Measurements from ENCODE around the gene NECAB2.

NECAB2 gene

GRCh38 chr16:83930730-83931500 lies 37.1 kb upstream of the NECAB2 start:
- Histone ChIP-seq H3K4me3 (replicated peaks; ENCODE audit: insufficient read depth, low read length) (no peak overlapping the region), H3K27me3 (ENCODE audit: insufficient read depth, poor library complexity, severe bottlenecking) (no peaks in the 10 kb centered on the region), H3K27ac (replicated peaks) (no peak overlapping the region)
- TF ChIP-seq, protein P1, sequence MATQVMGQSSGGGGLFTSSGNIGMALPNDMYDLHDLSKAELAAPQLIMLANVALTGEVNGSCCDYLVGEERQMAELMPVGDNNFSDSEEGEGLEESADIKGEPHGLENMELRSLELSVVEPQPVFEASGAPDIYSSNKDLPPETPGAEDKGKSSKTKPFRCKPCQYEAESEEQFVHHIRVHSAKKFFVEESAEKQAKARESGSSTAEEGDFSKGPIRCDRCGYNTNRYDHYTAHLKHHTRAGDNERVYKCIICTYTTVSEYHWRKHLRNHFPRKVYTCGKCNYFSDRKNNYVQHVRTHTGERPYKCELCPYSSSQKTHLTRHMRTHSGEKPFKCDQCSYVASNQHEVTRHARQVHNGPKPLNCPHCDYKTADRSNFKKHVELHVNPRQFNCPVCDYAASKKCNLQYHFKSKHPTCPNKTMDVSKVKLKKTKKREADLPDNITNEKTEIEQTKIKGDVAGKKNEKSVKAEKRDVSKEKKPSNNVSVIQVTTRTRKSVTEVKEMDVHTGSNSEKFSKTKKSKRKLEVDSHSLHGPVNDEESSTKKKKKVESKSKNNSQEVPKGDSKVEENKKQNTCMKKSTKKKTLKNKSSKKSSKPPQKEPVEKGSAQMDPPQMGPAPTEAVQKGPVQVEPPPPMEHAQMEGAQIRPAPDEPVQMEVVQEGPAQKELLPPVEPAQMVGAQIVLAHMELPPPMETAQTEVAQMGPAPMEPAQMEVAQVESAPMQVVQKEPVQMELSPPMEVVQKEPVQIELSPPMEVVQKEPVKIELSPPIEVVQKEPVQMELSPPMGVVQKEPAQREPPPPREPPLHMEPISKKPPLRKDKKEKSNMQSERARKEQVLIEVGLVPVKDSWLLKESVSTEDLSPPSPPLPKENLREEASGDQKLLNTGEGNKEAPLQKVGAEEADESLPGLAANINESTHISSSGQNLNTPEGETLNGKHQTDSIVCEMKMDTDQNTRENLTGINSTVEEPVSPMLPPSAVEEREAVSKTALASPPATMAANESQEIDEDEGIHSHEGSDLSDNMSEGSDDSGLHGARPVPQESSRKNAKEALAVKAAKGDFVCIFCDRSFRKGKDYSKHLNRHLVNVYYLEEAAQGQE (IDR thresholded peaks at IDR 0.05; ENCODE audit: insufficient replicate concordance, low read depth), result no peak
- TF ChIP-seq CTCF (IDR thresholded peaks at IDR 0.05; ENCODE audit: insufficient read depth, low read length) (no peak), GABPA (IDR thresholded peaks at IDR 0.05; ENCODE audit: low read depth) (no peak), SPI1 (IDR thresholded peaks at IDR 0.05; ENCODE audit: borderline replicate concordance, low read depth) (no peak), POLR2AphosphoS5 (IDR thresholded peaks at IDR 0.05; ENCODE audit: low read depth) (no peak)
- DNase-seq (ENCODE audit: low read depth in 1 of 2, low spot score in 1 of 2), result no peak

DNA sequence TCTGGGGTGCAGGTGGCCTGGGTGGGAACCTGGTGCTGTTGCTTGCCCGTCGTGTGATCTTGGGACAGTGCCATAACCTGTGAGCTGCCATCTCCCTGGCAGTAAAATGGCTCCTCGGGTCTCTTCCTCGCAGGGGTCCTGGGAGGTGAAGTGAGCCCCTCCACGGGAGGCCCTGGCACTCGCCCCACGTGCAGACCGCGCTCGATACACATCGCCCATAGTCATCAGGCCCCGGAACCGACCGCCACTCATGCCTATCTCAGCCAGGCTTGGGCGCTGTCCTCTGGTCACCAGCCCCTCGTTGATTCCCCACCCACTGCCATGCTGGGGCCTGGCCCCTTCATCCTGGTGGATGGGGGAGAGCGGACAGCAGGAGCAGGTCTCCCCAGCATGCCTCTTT lies 36.5 kb upstream of the NECAB2 start:
- no peak overlapping the region for H3K27ac ChIP-seq (replicated peaks)
- DNase-seq (ENCODE audit: low read depth in 1 of 2, low spot score in 1 of 2), result no peak
- H3K27me3 ChIP-seq (ENCODE audit: insufficient read depth, poor library complexity, severe bottlenecking), result no peaks in the 10 kb centered on the region
- no peak overlapping the region for H3K4me3 ChIP-seq (replicated peaks; ENCODE audit: insufficient read depth, low read length)
- TF ChIP-seq GABPA (IDR thresholded peaks at IDR 0.05; ENCODE audit: low read depth) (no peak), CTCF (IDR thresholded peaks at IDR 0.05; ENCODE audit: insufficient read depth, low read length) (no peak)
- TF ChIP-seq, protein P1 (IDR thresholded peaks at IDR 0.05; ENCODE audit: insufficient replicate concordance, low read depth), result no peak

- Histone ChIP-seq H3K4me3 (replicated peaks; ENCODE audit: insufficient read depth, low read length) (no peak overlapping the region), H3K27me3 (ENCODE audit: insufficient read depth, poor library complexity, severe bottlenecking) (no peaks in the 10 kb centered on the region), H3K27ac (replicated peaks) (no peak overlapping the region)
- TF ChIP-seq, protein P1 (IDR thresholded peaks at IDR 0.05; ENCODE audit: insufficient replicate concordance, low read depth), result no peak
- TF ChIP-seq GABPA (IDR thresholded peaks at IDR 0.05; ENCODE audit: low read depth), result no peak
- TF ChIP-seq SPI1 (IDR thresholded peaks at IDR 0.05; ENCODE audit: borderline replicate concordance, low read depth), result no peak
- TF ChIP-seq POLR2AphosphoS5 (IDR thresholded peaks at IDR 0.05; ENCODE audit: low read depth), result no peak
- TF ChIP-seq CTCF (IDR thresholded peaks at IDR 0.05; ENCODE audit: insufficient read depth, low read length), result no peak
- no peak for DNase-seq (ENCODE audit: low read depth in 1 of 2, low spot score in 1 of 2)
Measured at GRCh38 chr16:83932304-83932703, 35.7 kb upstream of the NECAB2 start.
